GM21717 (cell line): ENCODE results near the gene NAALADL2.
"Not testable (repeated sequence)": the region's sequence is repeated elsewhere in the genome, so short reads cannot be mapped to it uniquely, and the experiment has no call there.

Experiments used
- ATAC-seq: cut with Tn5 transposase; IDR thresholded peaks from one replicate; pipeline ENCODE4 v1.9.1; 2021; ENCODE audit warnings: mild to moderate bottlenecking, moderate library complexity; ENCODE audit not compliant: unreplicated experiment

NAALADL2 gene

DNA sequence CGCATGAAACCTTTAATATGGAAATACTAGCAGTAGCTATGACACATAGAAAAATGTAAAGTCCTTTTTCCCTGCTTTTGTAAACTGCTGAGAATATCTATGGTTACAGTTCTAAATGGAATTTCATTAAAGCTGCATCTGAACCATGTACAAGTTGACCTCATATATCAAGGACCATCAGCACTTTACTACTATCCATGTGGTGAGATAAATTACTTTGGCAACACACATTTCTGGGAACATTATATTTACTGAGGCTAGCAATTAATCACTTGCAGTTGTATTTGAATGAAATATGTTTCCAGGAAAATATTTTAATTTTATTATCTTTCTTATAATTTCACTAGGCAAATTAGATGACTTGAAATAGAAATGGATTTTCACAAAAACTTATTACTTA, 545.5 kb downstream of the NAALADL2 start:
- no peak for ATAC-seq

DNA sequence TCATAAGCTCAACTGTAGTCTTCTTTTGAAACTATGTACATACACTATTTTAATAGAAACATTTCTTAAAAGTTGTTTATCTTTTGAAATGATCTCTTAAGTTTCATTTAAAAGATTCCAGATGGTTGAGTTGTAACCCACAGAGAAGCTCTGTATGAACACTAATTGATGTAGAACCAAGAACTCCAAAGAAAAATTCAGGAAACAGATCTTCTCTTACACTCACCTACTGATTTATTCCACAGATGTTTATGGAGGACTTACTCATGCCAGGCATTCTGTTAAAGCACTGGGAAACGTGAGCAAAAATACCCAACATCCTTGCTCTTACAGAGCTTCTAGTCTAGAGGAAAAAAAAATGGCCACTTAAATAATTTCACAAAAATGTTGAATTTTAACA, 551.1 kb downstream of the NAALADL2 start:
- ATAC-seq = no peak

DNA sequence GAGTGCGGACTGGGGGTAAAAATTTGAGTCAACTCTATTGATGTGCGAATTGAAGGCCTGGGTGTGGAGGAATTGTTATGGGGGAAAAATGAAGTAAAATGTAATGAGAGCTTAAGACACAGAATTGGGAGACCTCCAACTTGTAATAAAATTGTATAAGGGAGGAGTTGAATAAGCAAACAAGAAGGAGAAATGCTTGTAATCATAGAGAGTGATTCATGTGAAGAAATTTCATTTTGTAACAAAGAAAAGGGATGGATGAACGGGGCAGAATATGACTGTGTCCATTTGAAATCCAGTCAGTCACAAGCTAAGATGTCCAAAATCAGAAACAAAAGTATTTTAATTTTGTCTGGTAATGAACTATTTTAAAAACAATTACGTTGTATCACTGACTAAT, 552.3 kb downstream of the NAALADL2 start:
- ATAC-seq = no peak

DNA sequence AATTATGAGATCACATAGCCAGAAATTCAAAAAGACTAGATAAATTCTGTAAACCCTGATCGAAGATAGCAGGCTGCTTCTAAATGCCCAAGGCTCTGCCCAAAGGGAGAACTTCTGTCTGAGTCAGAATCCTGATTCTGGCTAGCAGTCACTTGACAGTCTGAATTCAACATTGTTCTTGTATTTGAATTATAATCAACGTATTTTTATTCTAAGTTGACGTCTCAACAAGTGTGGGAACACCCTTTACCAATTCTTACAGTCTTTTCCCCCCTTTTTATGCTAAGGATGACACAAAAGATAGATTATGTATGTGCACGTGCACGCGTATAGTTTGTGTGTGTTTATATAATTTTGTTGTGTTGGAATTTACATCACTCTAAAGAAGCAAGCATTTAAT, 552.8 kb downstream of the NAALADL2 start:
- ATAC-seq = no peak

DNA sequence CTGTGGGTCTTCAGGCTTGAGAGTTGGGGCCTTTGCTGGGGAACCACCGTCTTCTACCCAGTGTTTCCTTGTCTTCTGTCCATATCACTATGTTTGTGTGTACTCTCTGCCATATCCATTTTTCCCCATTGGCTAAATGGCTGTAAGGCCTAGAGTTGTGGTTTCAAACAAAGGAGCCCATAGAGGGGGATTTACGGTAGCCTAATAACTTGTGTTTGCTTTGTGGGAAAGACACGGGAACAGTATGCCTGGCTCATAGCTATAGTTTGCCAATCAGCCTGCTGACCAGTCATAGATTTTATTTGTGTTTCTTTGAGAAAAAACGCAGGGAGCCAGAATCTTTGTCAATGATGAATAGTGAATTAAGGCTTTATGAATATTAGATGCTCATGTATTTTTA, 554.8 kb downstream of the NAALADL2 start:
- no peak for ATAC-seq

DNA sequence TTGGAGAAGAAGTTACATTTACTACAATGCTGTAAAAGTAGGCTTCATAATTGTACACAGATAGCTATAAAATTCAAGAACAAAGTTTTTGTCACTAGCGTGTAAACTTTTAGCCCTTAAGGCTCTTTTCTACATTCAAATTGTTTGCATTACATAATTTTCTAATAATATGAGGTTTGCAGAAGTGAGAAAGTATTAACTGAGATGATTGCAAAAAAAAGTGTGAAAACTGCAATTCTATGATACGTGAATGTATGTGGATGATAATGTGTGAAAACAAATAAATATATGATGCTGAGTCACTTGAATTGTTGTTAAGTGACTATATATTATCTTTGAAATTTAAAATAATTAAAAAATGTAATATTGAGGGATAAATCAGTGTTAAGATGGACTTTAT, 557.5 kb downstream of the NAALADL2 start:
- ATAC-seq = no peak

DNA sequence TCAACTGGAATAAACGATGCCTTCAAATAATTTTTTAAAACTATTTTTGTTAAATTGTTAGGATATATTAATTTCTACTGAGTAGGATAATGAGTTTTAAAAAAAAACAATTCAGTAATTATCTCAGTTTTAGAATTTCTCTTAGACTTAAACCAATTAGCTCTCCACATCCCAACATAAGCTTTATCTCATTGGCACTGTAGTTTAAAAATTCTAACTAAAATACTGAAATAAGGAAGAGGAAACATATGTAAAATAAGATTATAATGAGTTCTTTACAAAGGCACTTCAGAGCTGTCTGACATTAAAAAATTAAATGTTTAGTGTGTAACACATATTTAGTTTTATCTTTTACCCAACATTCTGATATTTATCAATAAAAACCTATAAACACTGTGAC, 558.3 kb downstream of the NAALADL2 start:
- ATAC-seq = no peak

DNA sequence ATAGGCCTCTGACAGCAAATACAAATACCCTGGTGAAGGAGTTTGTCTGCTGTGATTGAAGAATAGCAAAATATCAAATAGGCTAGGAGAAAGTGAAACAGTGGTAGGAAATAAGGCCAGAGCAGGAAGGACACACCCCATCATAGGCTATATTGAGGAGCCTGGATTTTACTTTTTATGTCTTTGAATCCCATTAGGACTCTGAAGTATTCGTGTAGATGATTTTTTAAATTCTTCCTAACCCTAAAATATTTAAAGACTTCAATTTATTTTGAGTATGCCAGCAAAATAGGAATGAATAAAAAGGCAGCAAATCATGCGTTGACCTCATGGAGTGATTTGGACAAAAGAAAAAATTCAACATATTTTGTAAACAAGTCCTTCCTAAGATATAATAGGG, 562.8 kb downstream of the NAALADL2 start:
- no peak for ATAC-seq

DNA sequence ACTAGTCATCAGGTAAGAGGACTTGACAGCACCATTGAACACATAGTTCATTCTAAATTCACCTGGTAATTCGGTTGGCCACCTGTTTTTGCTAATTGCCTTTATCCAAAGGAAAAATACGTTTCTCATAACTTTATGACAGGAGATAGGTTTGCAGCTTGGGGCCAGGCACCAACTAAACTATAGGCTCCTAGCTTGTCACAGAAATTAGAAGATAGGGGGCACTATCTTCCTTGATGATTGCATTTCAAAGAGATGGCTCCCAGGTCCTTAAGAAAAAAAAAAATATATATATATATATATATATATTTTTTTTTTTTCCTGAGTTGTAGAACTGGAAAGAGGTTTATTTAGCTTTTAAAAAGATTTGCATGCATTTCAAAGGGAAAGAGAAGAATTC, 563.6 kb downstream of the NAALADL2 start:
- no peak for ATAC-seq

DNA sequence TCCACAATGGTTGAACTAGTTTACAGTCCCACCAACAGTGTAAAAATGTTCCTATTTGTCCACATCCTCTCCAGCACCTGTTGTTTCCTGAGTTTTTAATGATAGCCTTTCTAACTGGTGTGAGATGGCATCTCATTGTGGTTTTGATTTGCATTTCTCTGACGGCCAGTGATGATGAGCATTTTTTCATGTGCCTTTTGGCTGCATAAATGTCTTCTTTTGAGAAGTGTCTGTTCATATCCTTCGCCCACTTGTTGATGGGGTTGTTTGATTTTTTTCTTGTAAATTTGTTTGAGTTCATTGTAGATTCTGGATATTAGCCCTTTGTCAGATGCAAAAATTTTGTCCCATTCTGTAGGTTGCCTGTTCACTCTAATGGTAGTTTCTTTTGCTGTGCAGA, 564.7 kb downstream of the NAALADL2 start:
- ATAC-seq = not testable (repeated sequence)

DNA sequence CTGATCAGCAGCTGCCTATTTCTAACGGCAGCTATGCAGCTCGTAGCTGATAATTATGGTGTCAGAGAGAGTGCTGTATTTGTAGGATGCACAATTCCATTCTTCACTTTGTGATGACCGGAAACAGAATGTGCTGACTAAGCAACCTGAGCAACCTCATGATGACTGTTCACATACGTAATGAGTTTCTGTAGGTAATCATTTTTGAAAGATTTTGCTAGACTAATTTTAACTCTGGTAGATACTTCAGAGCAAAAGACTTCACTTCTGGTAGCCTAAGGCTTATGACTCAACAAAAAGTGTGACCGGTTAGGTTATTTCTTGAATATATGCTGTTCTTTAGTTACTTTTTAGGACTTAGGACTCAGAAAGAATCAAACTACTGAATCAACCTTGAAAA, 567.7 kb downstream of the NAALADL2 start:
- ATAC-seq = no peak

DNA sequence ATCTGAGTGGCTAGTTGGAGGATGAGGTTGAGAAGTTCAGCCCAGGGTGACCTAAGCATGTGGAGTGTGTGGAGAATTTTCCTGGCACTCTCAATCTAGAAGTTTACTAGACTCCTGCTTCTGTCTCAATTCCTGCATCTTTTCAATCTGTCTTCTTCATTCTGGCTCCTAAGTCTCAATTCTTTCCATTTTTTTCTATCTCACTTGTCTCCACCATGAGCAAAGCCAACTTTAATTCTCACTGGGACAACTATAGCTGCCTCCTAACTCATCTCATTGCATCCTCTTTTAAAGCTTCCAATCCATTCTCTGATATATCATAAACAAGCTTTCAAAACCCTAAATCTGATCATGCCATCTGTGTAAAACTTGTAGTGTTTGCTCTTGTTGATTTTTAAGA, 569.3 kb downstream of the NAALADL2 start:
- no peak for ATAC-seq

DNA sequence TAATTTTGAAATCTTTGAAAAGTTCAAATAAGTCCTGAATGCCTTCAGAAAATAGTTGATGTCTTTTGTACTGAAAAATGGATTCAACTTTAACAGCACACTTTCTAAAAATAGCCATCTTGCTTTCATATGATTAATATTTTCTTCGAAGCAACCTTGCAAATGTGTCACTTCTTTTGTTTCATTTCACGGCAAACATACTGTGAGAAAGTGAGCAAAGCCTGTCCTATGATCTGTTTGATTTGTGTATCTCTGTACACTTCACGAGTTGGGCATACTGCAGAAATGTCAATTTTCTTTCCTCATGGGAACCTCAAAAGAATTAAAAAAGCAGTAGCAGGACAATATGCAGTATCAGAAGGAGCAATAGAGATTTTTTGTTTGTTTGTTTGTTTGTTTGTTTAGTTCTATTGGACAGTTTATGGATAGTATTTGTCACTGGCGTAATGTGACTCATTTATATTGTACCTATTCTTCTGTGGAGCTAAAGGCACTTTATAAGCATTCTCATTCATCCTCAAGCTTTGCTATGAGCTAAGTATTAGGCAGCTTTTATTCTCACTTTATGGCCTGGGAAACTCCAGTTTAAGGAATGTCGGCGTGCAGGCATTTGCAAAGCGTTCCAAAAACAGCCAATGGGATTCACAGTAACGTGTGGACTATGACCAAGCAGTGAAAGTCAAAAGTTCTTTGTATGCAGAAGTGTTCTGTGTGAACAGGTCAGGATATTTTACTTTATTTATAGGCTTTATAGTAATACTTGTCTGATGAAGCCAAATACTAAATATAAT, 572.0 kb downstream of the NAALADL2 start:
- no peak for ATAC-seq

DNA sequence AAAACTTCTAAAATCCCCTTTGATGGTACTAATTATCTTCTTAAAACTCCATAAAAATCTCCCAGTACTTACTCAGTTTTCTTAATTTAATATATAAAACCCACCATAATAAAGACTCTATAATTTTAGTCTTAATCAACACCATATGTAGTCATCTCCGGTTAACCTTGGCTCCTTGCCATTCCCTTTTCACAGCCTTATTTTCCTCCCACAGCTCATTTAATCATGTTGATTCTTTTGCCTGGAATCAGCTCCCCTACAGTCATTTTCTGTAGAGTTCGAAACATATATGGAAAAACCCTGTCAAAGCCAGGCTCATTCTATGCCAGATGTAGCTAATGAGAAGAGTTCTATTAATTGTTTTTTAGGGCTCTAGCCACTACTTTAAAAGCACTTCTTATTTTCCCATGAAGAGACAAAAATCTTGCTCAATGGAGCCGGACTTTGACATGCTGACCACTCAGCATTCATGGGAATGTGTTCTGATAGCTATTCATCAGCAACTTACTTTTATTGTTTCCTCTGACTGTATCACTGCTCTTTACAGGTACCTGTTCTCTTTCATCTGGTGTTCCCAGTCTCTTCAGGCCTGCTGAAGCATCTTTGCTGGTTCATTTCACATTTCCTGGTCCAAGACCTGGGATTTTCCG, 573.4 kb downstream of the NAALADL2 start:
- no peak for ATAC-seq

DNA sequence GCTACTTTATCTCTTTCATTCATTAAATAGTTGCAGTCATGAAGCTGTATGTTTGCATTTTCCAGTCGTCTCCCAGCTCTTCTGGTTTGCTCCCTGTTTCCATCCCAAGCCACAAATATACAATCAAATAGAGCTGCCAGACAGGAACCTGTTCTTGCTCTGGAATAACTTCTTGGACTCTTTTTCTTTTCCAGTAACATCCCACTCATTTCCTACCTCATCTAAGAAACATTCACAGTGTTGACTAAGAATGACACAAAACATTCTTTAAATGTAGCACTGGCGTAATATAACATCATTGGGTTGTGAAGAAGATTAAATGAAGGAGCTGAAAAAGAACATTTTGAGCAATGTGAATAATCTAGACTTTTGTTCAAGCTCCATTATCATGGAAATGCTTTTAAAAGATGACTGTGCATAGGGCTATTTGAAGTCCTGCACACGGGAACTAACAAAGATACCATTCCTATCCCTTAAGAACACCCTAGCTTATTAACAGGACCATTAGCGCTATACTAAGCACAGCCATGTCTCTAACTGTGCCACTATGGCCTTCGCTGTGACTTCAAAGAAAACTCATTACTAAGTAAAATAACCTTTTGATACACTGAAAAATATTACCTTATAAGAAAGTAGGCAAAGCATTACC, 574.0 kb downstream of the NAALADL2 start:
- no peak for ATAC-seq

DNA sequence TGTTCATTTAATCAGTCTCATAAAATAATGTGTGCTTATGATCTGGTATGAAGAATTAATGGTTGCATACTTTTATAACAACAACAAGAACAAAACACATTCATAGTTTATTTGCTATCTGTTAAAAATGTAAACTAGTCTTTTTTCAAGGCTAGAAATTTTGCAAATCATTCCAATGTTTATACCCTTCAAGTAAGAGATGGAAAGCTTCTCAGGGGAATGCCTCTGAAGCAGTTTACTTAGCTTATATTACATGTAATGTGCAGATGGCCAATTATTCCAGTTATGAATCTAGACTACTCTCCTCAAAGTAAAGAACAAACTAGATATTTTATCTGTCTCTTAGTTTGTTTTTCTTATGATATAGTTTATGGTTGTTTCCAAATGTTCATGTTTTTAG, 575.4 kb downstream of the NAALADL2 start:
- ATAC-seq = no peak

DNA sequence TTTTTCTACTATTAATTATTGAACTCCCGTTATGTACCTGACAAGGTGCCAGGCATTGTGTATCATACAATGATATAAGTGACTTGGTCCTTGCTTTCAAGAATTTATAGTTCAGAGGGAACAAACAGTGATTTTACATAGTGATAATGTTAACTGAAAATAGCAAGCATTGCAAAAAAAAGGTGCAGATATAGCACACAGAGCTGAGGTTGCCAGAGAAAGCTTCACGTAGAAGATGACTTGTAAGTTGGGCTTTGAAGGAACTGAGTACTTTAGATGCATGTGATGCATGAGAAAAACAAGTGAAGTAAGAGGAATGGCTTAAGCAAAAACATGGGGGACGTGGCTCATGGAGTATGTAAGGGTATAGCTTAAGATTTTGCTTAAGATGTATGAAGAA, 584.5 kb downstream of the NAALADL2 start:
- ATAC-seq = no peak

DNA sequence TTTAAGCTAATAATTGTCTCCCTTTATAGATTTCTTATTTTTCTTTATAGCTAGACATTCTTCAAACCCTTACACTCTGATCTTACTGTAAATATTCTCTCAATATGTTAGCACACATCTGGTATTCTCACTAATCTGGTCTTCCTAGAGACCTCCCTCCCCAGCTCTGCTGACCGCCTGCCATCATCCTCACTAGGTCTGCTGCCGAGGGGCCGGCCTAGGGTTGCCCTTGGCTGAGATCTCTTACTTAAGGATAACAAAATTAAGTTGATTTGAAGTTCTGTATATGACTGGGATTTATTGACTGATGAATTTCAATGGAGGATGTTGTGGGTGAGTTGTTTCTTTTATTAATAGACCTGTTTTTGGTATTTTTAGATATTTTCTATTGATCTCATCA, 586.6 kb downstream of the NAALADL2 start:
- ATAC-seq = no peak

DNA sequence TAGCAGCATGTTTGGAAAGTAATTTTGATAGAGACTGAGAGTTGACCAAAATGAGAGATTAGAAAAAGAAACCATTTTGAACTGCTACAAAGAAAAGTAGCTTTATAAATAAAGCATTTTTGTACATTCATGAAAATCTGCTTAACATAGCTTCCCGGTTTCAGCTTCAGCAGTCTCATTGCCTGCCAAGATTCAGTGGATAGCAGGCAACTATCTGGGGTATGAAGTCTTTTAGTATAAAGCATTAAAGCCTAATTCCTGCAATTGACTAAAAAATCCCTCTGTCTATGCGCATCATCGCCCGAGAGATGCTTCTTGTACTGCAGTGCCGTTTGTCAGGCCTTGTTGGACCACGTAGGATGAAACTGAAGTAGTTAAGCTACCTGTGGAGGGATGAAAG, 588.4 kb downstream of the NAALADL2 start:
- no peak for ATAC-seq

DNA sequence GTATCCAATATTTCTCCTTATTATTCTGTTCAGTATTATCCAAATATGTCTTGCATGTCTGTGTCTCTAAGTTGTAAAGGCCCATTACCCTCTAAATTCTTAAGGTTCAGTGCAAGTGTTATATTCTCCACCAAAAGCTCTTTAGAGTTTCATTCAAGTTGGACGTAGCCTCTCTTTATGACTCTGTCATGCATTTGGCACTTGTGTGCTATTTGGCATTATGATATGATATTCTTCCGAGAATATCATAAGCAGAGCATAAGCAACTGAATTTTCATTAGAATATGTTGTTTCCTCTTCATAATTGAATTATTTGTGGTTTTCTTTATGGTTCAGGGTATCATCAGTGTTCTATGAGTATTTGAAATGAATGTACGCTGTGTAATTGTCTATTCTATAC, 594.2 kb downstream of the NAALADL2 start:
- no peak for ATAC-seq

DNA sequence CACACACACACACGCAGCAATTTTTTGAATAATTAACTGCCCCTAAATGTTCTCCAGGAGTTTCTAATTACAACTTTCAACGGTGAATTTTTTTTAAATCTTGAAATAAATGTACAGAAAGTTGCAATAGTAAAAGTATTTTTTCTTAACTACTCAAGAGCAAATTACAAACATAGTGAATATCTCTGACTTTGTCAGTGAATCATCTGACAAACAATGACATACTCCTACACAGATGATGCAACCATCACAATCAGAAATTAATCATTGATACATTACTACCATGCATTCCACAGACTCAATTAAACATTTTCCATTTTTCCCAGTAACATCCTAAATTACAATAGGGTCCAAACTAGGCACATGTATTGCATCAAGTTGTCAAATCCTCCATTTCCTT, 597.3 kb downstream of the NAALADL2 start:
- no peak for ATAC-seq

DNA sequence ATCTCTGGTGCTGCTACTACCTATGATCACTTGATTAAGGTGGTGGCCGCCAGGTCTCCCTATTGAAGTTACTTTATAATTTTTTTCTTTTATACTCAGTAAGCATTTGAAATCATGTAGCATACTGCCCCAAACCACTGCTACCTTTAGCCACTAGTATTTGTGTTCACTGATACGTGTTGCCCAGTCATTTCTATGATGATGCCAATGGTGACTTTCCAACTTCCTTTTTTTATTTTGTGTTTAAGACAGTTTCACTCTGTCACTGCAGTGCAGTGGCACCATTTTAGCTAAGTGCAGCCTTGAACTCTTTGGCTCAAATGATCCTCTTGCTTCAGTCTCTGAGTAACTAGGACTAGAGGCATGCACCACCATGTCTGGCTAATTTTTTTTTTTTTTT, 598.2 kb downstream of the NAALADL2 start:
- no peak for ATAC-seq
